ENCODE measurements around the gene ATG13.
A peak's percentile ranks its signal among the peaks of the same experiment; 100 is the strongest.
"Not testable (repeated sequence)": the region's sequence is repeated elsewhere in the genome, so short reads cannot be mapped to it uniquely, and the experiment has no call there.

The ATG13 gene

DNA sequence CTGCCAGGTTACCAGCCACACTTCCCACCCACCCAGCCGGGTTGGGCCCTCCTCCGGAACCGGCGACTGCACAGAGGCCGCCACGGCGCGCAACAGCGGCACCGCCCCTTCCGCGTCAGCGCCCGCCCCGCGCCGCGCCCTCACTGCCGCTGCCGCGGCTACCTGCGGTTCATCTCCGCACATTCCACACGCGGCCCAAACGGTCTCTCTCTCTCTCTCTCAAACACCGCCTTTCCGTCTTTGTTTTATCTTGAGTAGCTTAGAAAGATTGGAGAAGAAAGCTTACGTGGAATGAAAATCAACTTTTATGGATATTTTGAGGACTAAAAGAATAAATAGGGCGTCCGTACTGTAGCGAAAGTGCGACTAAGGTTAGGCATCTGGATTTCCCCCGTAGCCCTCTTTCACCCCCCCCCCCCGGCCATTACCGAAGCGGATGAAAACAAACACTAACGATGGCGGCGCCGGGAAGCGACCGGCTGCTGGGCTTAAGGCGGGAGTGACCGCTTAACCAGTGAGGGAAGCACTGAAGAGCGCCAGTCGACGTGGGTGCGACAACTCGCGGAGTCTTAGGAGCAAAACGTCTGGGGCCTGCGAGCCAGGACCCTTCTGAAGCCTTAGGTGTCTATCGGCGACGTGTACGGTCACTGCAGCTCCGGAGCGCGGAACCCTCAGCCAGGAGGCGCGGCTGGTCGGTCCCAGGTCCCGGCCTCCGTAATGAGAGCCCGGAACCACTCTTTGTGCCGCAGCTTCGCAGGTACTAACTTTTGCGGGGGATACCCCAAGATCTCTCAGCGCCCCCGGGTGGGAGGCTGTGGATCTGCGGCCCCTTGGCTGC, at the start of gene ATG13, which contains the start of gene HARBI1:
Gene ATG13, plus strand, starts transcription at position 420 of the 838 bp plus-strand sequence. CDS start 26,739 bp downstream, outside the sequence.
Gene HARBI1, minus strand, starts transcription at position 94 of the 838 bp plus-strand sequence. CDS start 990 bp downstream, outside the sequence.
- Histone ChIP-seq H3K4me1 (peaks cover 0 to 50% (median 26%) of the 10 kb centered on the region in 4 donors), H3K4me3 (peak within 1 kb of the TSS; percentile 84 to 86), H3K36me3 (peaks cover 0 to 24% (median 12%) of the 10 kb centered on the region in 3 donors), H3K27me3 (no peaks in the 10 kb centered on the region), H3K9me3 (no peaks in the 10 kb centered on the region), H3K27ac (peak within 1 kb of the TSS; percentile 90 to 91)
- intact Hi-C loops (cut with DNase I; ENCODE audit: low total_unique reads), result loop anchor here (10.0 kb wide), 2 partner anchors 97 to 223 kb away; partner anchors contain the start of genes CHRM4 and F2
- TF ChIP-seq CTCF (IDR thresholded peaks at IDR 0.05), result peak; percentile 62 to 79
- peak; percentile 84 to 90 for DNase-seq

DNA sequence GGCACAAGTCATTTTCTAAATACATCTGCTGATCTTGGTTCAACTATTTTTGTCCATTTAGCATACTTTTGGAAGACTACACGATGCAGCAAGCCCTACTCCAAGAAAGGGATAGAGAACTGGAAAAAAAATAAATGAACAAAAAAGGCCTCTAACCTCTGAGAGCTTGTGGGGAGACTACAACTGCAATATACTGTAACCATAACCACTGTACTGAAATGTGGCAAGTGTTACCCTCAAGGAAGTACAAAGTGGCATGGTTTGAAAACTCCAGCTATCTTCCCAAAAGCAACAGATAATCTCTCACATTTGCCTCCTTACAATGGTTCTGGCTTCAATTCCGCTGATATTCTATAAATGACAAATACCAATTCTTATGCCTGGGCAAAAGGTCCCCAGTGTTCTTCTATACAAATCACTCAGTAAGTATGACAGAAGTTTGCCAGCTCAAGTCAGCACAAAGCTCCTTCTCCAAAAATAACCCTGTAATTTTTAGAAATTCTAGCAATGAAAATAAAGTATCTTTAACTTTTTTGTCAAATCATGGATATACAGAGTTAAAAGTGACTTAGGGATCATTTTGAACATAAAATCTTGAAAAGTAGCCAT, 46.5 kb upstream of the ATG13 start:
- no peaks in the 10 kb centered on the region for H3K9me3 ChIP-seq
- TF ChIP-seq CTCF (IDR thresholded peaks at IDR 0.05), result no peak
- peaks cover 0 to 33% (median 8%) of the 10 kb centered on the region in 4 donors for H3K4me1 ChIP-seq
- H3K4me3 ChIP-seq, result no peak overlapping the region
- intact Hi-C loops (cut with DNase I; ENCODE audit: low total_unique reads), result no loop called here
- no peaks in the 10 kb centered on the region for H3K36me3 ChIP-seq
- H3K27ac ChIP-seq, result peak overlapping the region in 1 of 2 donors; percentile 4
- no peak for DNase-seq
- no peaks in the 10 kb centered on the region for H3K27me3 ChIP-seq

- no peak for DNase-seq
- intact Hi-C loops (cut with DNase I; ENCODE audit: low total_unique reads), result no loop called here
- H3K36me3 ChIP-seq, result no peaks in the 10 kb centered on the region
- peaks cover 0 to 30% (median 8%) of the 10 kb centered on the region in 4 donors for H3K4me1 ChIP-seq
- H3K27me3 ChIP-seq, result no peaks in the 10 kb centered on the region
- no peak for TF ChIP-seq CTCF (IDR thresholded peaks at IDR 0.05)
- H3K27ac ChIP-seq, result no peak overlapping the region
- H3K4me3 ChIP-seq, result no peak overlapping the region
- no peaks in the 10 kb centered on the region for H3K9me3 ChIP-seq
Observed at GRCh38 chr11:46574656-46575055, 42.7 kb upstream of the ATG13 start.

- Histone ChIP-seq H3K4me3 (no peak overlapping the region), H3K27me3 (no peaks in the 10 kb centered on the region), H3K4me1 (peaks cover 0 to 9% (median 0%) of the 10 kb centered on the region in 4 donors), H3K9me3 (no peaks in the 10 kb centered on the region), H3K36me3 (no peaks in the 10 kb centered on the region), H3K27ac (no peak overlapping the region)
- TF ChIP-seq CTCF (IDR thresholded peaks at IDR 0.05), result no peak
- intact Hi-C loops (cut with DNase I; ENCODE audit: low total_unique reads), result no loop called here
- no peak for DNase-seq
Observed at GRCh38 chr11:46577058-46577457, 40.3 kb upstream of the ATG13 start.

- Histone ChIP-seq H3K27ac (no peak overlapping the region), H3K4me1 (no peaks in the 10 kb centered on the region), H3K36me3 (no peaks in the 10 kb centered on the region), H3K9me3 (no peaks in the 10 kb centered on the region), H3K4me3 (no peak overlapping the region), H3K27me3 (no peaks in the 10 kb centered on the region)
- intact Hi-C loops (cut with DNase I; ENCODE audit: low total_unique reads), result no loop called here
- TF ChIP-seq CTCF (IDR thresholded peaks at IDR 0.05), result no peak
- no peak for DNase-seq
Observed at GRCh38 chr11:46582588-46582987, 34.8 kb upstream of the ATG13 start.

DNA sequence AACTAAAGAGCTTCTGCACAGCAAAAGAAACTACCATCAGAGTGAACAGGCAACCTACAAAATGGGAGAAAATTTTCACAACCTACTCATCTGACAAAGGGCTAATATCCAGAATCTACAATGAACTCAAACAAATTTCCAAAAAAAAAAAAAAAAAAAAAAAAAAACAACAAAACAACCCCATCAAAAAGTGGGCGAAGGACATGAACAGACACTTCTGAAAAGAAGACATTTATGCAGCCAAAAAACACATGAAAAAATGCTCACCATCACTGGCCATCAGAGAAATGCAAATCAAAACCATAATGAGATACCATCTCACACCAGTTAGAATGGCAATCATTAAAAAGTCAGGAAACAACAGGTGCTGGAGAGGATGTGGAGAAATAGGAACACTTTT, 33.8 kb upstream of the ATG13 start:
- intact Hi-C loops (cut with DNase I; ENCODE audit: low total_unique reads); DNase-seq: not testable (repeated sequence)

More for the DNA sequence above, 33.8 kb upstream of the ATG13 start:
- not testable (repeated sequence) for H3K27me3 ChIP-seq, H3K4me1 ChIP-seq, H3K4me3 ChIP-seq, H3K27ac ChIP-seq, H3K36me3 ChIP-seq, H3K9me3 ChIP-seq
